K562 (cell line): ENCODE data around the gene EBI3. TPM values are rescaled to one million over a fixed set of nuclear protein-coding genes. Genes with fewer than 3 reads are reported as not detected.
A peak's percentile ranks its signal among the peaks of the same experiment; 100 is the strongest.

Experiments
- ATAC-seq: fragments of 200-7000 bp; cut with Tn5 transposase; 3 replicates; pipeline ENCODE4 v1.9.1; 2020; ENCODE audit warnings: moderate library complexity
- BruUV-seq: library from RNA; stranded (reverse); fragments of 400-500 nt; replicated peaks from 2 replicates; lab custom pipeline; 2021; lab: Mats Ljungman, UMichigan
- CTCF ChIA-PET: fragments of 300-600 bp; formaldehyde crosslinking; extraction: SDS; loops from one replicate; lab custom pipeline; 2021; ENCODE audit warnings: low intra/inter-chr PET ratio; lab: Yijun Ruan, JAX
- POLR2A ChIA-PET: fragments of 300-600, 350-650 bp; sonication (Branson Sonifier 250); formaldehyde crosslinking; extraction: SDS; loops from one replicate; lab custom pipeline; 2021; ENCODE audit warnings: antibody characterized with exemption, inconsistent platforms; lab: Yijun Ruan, JAX
- DNase-seq, 4 experiments: peaks; one replicate each; pipeline versions ENCODE4 v3.0.0 to v3.0.0-alpha.2; 2011 to 2018; ENCODE audit warnings: low spot score in 3 of 4, mixed read lengths in 3 of 4; ENCODE audit errors: extremely low read depth in 1 of 4
- FAIRE-seq: peaks from 2 replicates; lab custom pipeline; 2011; peaks lifted over from hg19 to GRCh38; lab: Jason Lieb, UNC
- H2AFZ ChIP-seq: 2 replicates; pipeline ENCODE4 v1.6.0; 2011; ENCODE audit warnings: low read depth, low read length, control low read depth, inconsistent platforms
- H3K27ac ChIP-seq: fragments of 200-600 bp; 3 replicates; pipeline ENCODE4 v1.8.0; 2011; ENCODE audit warnings: low read depth, mild to moderate bottlenecking, control low read depth, inconsistent platforms, low read length, moderate library complexity, mixed read lengths; ENCODE audit errors: extremely low read depth
- H3K27me3 ChIP-seq, 2 experiments: fragments of 300-600 bp in 1 of 2; 2 replicates in 1 of 2; 3 replicates in 1 of 2; pipeline versions ENCODE4 v1.6.0 to v1.8.0; 2011; ENCODE audit warnings: inconsistent platforms in 2 of 2, low read length in 2 of 2, mild to moderate bottlenecking in 1 of 2, mixed read lengths in 1 of 2, moderate library complexity in 1 of 2; ENCODE audit not compliant: control insufficient read depth in 2 of 2, insufficient read depth in 2 of 2
- H3K36me3 ChIP-seq: fragments of 300-600 bp; 3 replicates; pipeline ENCODE4 v1.8.0; 2011; ENCODE audit warnings: mild to moderate bottlenecking, low read length, inconsistent platforms; ENCODE audit not compliant: control insufficient read depth, insufficient read depth
- H3K4me1 ChIP-seq, 2 experiments: fragments of 200-600 bp in 1 of 2; replicated peaks in 1 of 2; 2 replicates in 1 of 2; 3 replicates in 1 of 2; pipeline versions ENCODE4 v1.5.1 to v1.8.0; 2011; ENCODE audit warnings: inconsistent platforms in 2 of 2, low read length in 2 of 2, mild to moderate bottlenecking in 1 of 2, mixed read lengths in 1 of 2, moderate library complexity in 1 of 2; ENCODE audit not compliant: control insufficient read depth in 2 of 2, insufficient read depth in 2 of 2
- H3K4me2 ChIP-seq: 2 replicates; pipeline ENCODE4 v1.6.1; 2011; ENCODE audit warnings: low read length, control low read depth, inconsistent platforms, mixed read lengths; ENCODE audit not compliant: insufficient read depth
- H3K4me3 ChIP-seq: fragments of 200-600 bp; sonication (generic), shearing (Covaris generic); 2 replicates; pipeline ENCODE4 v1.5.1; 2016; ENCODE audit warnings: control low read depth, inconsistent platforms
- H3K79me2 ChIP-seq: fragments of 200-600 bp; 3 replicates; pipeline ENCODE4 v1.8.0; 2011; ENCODE audit warnings: low read length, inconsistent platforms; ENCODE audit not compliant: control insufficient read depth, insufficient read depth
- H3K9ac ChIP-seq, 2 experiments: 2 replicates each; pipeline versions ENCODE4 v1.6.0 to v1.6.1; 2011; ENCODE audit warnings: low read depth in 2 of 2, low read length in 2 of 2, control low read depth in 1 of 2, inconsistent platforms in 1 of 2, mild to moderate bottlenecking in 1 of 2, mixed read lengths in 1 of 2; ENCODE audit not compliant: insufficient read depth in 1 of 2
- H3K9me1 ChIP-seq: one replicate; pipeline ENCODE4 v1.6.0; 2011; ENCODE audit warnings: inconsistent platforms, mild to moderate bottlenecking, low read length, moderate library complexity; ENCODE audit not compliant: control insufficient read depth, insufficient read depth
- H3K9me3 ChIP-seq: replicated peaks from 2 replicates; pipeline ENCODE4 v1.5.1; 2011; ENCODE audit warnings: low read depth, low read length, inconsistent platforms; ENCODE audit not compliant: control insufficient read depth, insufficient read depth
- H4K20me1 ChIP-seq: replicated peaks from 2 replicates; pipeline ENCODE4 v1.6.1; 2011; ENCODE audit warnings: low read length, inconsistent platforms, mixed read lengths; ENCODE audit not compliant: control insufficient read depth, insufficient read depth
- ARID1B ChIP-seq: fragments of 450-650 bp; IDR thresholded peaks from 2 replicates; pipeline ENCODE4 v1.6.1; 2016; ENCODE audit warnings: antibody characterized with exemption, mild to moderate bottlenecking, inconsistent platforms
- KLF1 ChIP-seq: fragments of 450-650 bp; IDR thresholded peaks from 2 replicates; pipeline ENCODE4 v1.6.1; 2016; ENCODE audit warnings: missing genetic modification characterization, missing compliant biosample characterization
- MNT ChIP-seq, 2 experiments: fragments of 450-650 bp; conservative IDR thresholded peaks; 2 replicates each; pipeline ENCODE4 v1.6.1; 2017; ENCODE audit warnings: mild to moderate bottlenecking in 2 of 2, moderate library complexity in 2 of 2
- MYC ChIP-seq, 2 experiments: fragments of 250-450 bp in 1 of 2; sonication (Bioruptor Pico) in 1 of 2; IDR thresholded peaks; 2 replicates each; pipeline versions ENCODE4 v1.5.1 to v1.6.1; 2012 to 2021; ENCODE audit warnings: low read depth in 2 of 2, borderline replicate concordance in 1 of 2, improper control_type of control experiment in 1 of 2, low read length in 1 of 2, mild to moderate bottlenecking in 1 of 2, moderate library complexity in 1 of 2
- TAL1 ChIP-seq: fragments of 450-650 bp; IDR thresholded peaks from 2 replicates; pipeline ENCODE4 v1.6.1; 2016; ENCODE audit warnings: mild to moderate bottlenecking
- TEAD1 ChIP-seq, 2 experiments: fragments of 450-650 bp in 1 of 2; sonication (generic) in 1 of 2; formaldehyde crosslinking; IDR thresholded peaks; 2 replicates each; pipeline versions ENCODE4 v1.4.0 to v1.8.0; 2020 to 2022; ENCODE audit warnings: mild to moderate bottlenecking in 2 of 2, missing genetic modification reagents in 1 of 2
- WGBS: fragments of 100-300 bp; shearing (Covaris generic); methylation state at CpG from one replicate; pipeline ENCODE4 v1.1.6; 2016; ENCODE audit warnings: low coverage, mixed read lengths; ENCODE audit not compliant: insufficient coverage; ENCODE audit errors: missing lambda C conversion rate; 5-methylcytosine and 5-hydroxymethylcytosine counted together
- in situ Hi-C: fragments of 300-500 bp; cut with MboI; formaldehyde crosslinking; loops from 4 replicates; pipeline ENCODE4 v1.15.0; 2018; ENCODE audit warnings: inconsistent platforms, mixed read lengths
- intact Hi-C: fragments of 100-400 bp; cut with micrococcal nuclease; formaldehyde crosslinking; loops from 2 replicates; pipeline ENCODE4 v1.14.2; 2022
- polyA plus RNA-seq, 8 experiments: library from polyadenylated mRNA; depleted of rRNA in 4 of 8; stranded (reverse) in 5 of 8; unstranded in 3 of 8; fragments of >200 nt; fragmentation: Nextera tagmentation in 2 of 8; fragmentation: Illumina TruSeq in 1 of 8; extraction: Ambion mirVana in 2 of 8; extraction: Trizol in 1 of 8; gene quantifications; 2 replicates each; pipeline versions ENCODE4 v1.2.1 to v1.2.3, GENCODE V29; 2011 to 2014; ENCODE audit warnings: inconsistent platforms in 1 of 8, missing spikeins in 1 of 8
- total RNA-seq, 7 experiments: library from RNA; depleted of rRNA in 6 of 7; stranded (reverse); fragments of >200 nt in 6 of 7; fragmentation: Illumina TruSeq in 2 of 7; extraction: Trizol in 2 of 7; gene quantifications; 2 replicates each; pipeline versions ENCODE4 v1.2.1 to v1.2.3, GENCODE V29; 2011 to 2021; ENCODE audit warnings: low replicate concordance in 1 of 7
- TF ChIP-seq, protein P1 (sequence below): fragments of 450-650 bp; IDR thresholded peaks from 2 replicates; pipeline ENCODE4 v1.6.1; 2016
- TF ChIP-seq, protein P2 (sequence below), 2 experiments: fragments of 450-650 bp in 1 of 2; sonication (generic) in 1 of 2; formaldehyde crosslinking in 1 of 2; IDR thresholded peaks; 2 replicates each; pipeline versions ENCODE4 v1.7.1 to v1.9.0; 2016 to 2022; ENCODE audit warnings: inconsistent platforms in 1 of 2, mild to moderate bottlenecking in 1 of 2, missing genetic modification reagents in 1 of 2

The EBI3 gene
- total and polyA plus RNA-seq, 9 of the 15 experiments (the other 6 are each of a cell fraction or from before 2014, with no cell fraction given), result 0.08 to 0.35 (median 0.22) TPM; not detected in 6

GRCh38 chr19:4181053-4181508 lies 48.2 kb upstream of the EBI3 start:
- in situ Hi-C loops, result no loop called here
- CTCF ChIA-PET, result no interaction called here
- 0 out of 2 replicates have a peak, but pooled peaks have one; percentile 14 for TF ChIP-seq TAL1
- TF ChIP-seq, protein P1, sequence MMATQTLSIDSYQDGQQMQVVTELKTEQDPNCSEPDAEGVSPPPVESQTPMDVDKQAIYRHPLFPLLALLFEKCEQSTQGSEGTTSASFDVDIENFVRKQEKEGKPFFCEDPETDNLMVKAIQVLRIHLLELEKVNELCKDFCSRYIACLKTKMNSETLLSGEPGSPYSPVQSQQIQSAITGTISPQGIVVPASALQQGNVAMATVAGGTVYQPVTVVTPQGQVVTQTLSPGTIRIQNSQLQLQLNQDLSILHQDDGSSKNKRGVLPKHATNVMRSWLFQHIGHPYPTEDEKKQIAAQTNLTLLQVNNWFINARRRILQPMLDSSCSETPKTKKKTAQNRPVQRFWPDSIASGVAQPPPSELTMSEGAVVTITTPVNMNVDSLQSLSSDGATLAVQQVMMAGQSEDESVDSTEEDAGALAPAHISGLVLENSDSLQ, result peak; percentile 72
- TF ChIP-seq, protein P2, sequence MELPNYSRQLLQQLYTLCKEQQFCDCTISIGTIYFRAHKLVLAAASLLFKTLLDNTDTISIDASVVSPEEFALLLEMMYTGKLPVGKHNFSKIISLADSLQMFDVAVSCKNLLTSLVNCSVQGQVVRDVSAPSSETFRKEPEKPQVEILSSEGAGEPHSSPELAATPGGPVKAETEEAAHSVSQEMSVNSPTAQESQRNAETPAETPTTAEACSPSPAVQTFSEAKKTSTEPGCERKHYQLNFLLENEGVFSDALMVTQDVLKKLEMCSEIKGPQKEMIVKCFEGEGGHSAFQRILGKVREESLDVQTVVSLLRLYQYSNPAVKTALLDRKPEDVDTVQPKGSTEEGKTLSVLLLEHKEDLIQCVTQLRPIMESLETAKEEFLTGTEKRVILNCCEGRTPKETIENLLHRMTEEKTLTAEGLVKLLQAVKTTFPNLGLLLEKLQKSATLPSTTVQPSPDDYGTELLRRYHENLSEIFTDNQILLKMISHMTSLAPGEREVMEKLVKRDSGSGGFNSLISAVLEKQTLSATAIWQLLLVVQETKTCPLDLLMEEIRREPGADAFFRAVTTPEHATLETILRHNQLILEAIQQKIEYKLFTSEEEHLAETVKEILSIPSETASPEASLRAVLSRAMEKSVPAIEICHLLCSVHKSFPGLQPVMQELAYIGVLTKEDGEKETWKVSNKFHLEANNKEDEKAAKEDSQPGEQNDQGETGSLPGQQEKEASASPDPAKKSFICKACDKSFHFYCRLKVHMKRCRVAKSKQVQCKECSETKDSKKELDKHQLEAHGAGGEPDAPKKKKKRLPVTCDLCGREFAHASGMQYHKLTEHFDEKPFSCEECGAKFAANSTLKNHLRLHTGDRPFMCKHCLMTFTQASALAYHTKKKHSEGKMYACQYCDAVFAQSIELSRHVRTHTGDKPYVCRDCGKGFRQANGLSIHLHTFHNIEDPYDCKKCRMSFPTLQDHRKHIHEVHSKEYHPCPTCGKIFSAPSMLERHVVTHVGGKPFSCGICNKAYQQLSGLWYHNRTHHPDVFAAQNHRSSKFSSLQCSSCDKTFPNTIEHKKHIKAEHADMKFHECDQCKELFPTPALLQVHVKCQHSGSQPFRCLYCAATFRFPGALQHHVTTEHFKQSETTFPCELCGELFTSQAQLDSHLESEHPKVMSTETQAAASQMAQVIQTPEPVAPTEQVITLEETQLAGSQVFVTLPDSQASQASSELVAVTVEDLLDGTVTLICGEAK (IDR thresholded peaks at IDR 0.05), result peak; percentile 39; the same call in 1 of the 2 replicates
- TF ChIP-seq, protein P2 (CRISPR knock-in tag; IDR thresholded peaks at IDR 0.05), result no peak
- TF ChIP-seq ARID1B, result peak; percentile 45
- TF ChIP-seq KLF1, result 0 out of 2 replicates have a peak, but pooled peaks have one; percentile 19
- TF ChIP-seq TEAD1 (CRISPR knock-in tag; IDR thresholded peaks at IDR 0.05), result no peak
- 0 out of 2 replicates have a peak, but pooled peaks have one; percentile 23 for TF ChIP-seq MYC (IDR thresholded peaks at IDR 0.05; ENCODE audit: low read depth, low read length)
- TF ChIP-seq MYC (CRISPR knock-in tag; IDR thresholded peaks at IDR 0.05; ENCODE audit: borderline replicate concordance, low read depth), result no peak
- TF ChIP-seq MNT (conservative IDR thresholded peaks at IDR 0.05), result peak; percentile 42 to 74; a peak in 3 of 4 replicates

More at GRCh38 chr19:4181053-4181508, 48.2 kb upstream of the EBI3 start:
- Histone ChIP-seq H3K9me3 (no peaks in the 10 kb centered on the region), H4K20me1 (peaks cover 3% of the 10 kb centered on the region; the same call in 1 of the 2 replicates), H3K9ac (peak overlapping the region; percentile 46 to 72), H3K4me3 (peak overlapping the region; percentile 84), H3K27ac (peak overlapping the region; percentile 49), H3K9me1 (peaks cover 6% of the 10 kb centered on the region), H3K36me3 (peaks cover 24% of the 10 kb centered on the region; the same call in 1 of the 3 replicates), H2AFZ (peak overlapping the region; percentile 50; the same call in 1 of the 2 replicates), H3K4me1 (peaks cover 14 to 49% of the 10 kb centered on the region in 2 experiments), H3K27me3 (no peaks in the 10 kb centered on the region), H3K4me2 (peak overlapping the region; percentile 94), H3K79me2 (peaks cover 17% of the 10 kb centered on the region)
- intact Hi-C loops, result loop anchor here (10.0 kb wide), 1 partner anchor 116 kb away; the partner anchor contains the start of gene ZBTB7A
- peak; percentile 92 for FAIRE-seq
- POLR2A ChIA-PET, result interaction anchor here (1.1 kb wide), 1 partner anchor 159 kb away, joined by 3 read pairs; no protein-coding TSS in a partner anchor
- no TSS peak for BruUV-seq
- DNase-seq, result peak; percentile 73 to 85 (median 74)
- WGBS, result 6% methylated on average over 2 of the region's 2 CpGs
- ATAC-seq, result peak; percentile 85
